CD4-positive, alpha-beta T cell treated with Interleukin-4 for 4 hours (primary cell): Measurements from ENCODE around the gene SLC25A1.
"Not testable (repeated sequence)": the region's sequence is repeated elsewhere in the genome, so short reads cannot be mapped to it uniquely, and the experiment has no call there.

Experiments used
- DNase-seq: peaks from one replicate; pipeline ENCODE4 v3.0.0-alpha.2; 2020

Gene SLC25A1

GRCh38 chr22:19156109-19156508 lies 22.4 kb downstream of the SLC25A1 start:
- DNase-seq: not testable (repeated sequence)

- DNase-seq: no peak
Observed at GRCh38 chr22:19152942-19153883, 25.3 kb downstream of the SLC25A1 start.

- DNase-seq: no peak
Observed at GRCh38 chr22:19151329-19152191, 27.0 kb downstream of the SLC25A1 start.

GRCh38 chr22:19150482-19151328 lies 27.8 kb downstream of the SLC25A1 start:
- no peak for DNase-seq

GRCh38 chr22:19149991-19150390 lies 28.5 kb downstream of the SLC25A1 start, which contains the start of gene GSC2:
Gene GSC2 (minus strand): TSS chr22:19150292. CDS start chr22:19150283, 9 bp downstream.
- DNase-seq: no peak

GRCh38 chr22:19149047-19149883 lies 29.3 kb downstream of the SLC25A1 start:
- DNase-seq: peak; percentile 5

GRCh38 chr22:19148417-19149046 lies 30.0 kb downstream of the SLC25A1 start:
- no peak for DNase-seq

GRCh38 chr22:19147195-19147780 lies 31.2 kb downstream of the SLC25A1 start:
- no peak for DNase-seq

GRCh38 chr22:19146215-19146968 lies 32.1 kb downstream of the SLC25A1 start:
- no peak for DNase-seq

GRCh38 chr22:19143967-19144400 lies 34.6 kb downstream of the SLC25A1 start:
- peak; percentile 22 for DNase-seq

- no peak for DNase-seq
Observed at GRCh38 chr22:19143212-19143611, 35.3 kb downstream of the SLC25A1 start.

GRCh38 chr22:19142394-19142793 lies 36.1 kb downstream of the SLC25A1 start:
- DNase-seq: no peak

- no peak for DNase-seq
Observed at GRCh38 chr22:19139974-19140373, 38.6 kb downstream of the SLC25A1 start.

- no peak for DNase-seq
Observed at GRCh38 chr22:19139001-19139356, 39.6 kb downstream of the SLC25A1 start.

- DNase-seq: no peak
Observed at GRCh38 chr22:19138217-19139000, 40.1 kb downstream of the SLC25A1 start.

- DNase-seq: no peak
Observed at GRCh38 chr22:19137384-19138216, 40.9 kb downstream of the SLC25A1 start.

GRCh38 chr22:19136915-19137314 lies 41.6 kb downstream of the SLC25A1 start:
- no peak for DNase-seq

GRCh38 chr22:19134874-19135273 lies 43.7 kb downstream of the SLC25A1 start:
- DNase-seq: no peak
